Myocyte (in vitro differentiated cells): ENCODE measurements around the gene MRPL49. TPM values are rescaled to one million over a fixed set of nuclear protein-coding genes. Genes with fewer than 3 reads are reported as not detected.
"Not testable (repeated sequence)": the region's sequence is repeated elsewhere in the genome, so short reads cannot be mapped to it uniquely, and the experiment has no call there.

Source experiments
- DNase-seq: peaks from one replicate; pipeline ENCODE4 v3.0.0-alpha.2; 2012; ENCODE audit warnings: low read depth
- microRNA-seq: library from miRNA; unstranded; fragments of <30 nt; microRNA quantifications from one replicate; pipeline ENCODE4, GENCODE V29; 2016
- total RNA-seq: library from RNA; depleted of rRNA; stranded (reverse); fragments of >200 nt; gene quantifications from 2 replicates; pipeline ENCODE4 v1.2.3, GENCODE V29; 2014

The MRPL49 gene
- total RNA-seq, 1 donor from 2014 or later: 37.6 TPM

- DNase-seq: no peak
Observed at GRCh38 chr11:65163684-65164083, 41.6 kb downstream of the MRPL49 start.

- no peak for DNase-seq
Observed at GRCh38 chr11:65165410-65166317, 43.5 kb downstream of the MRPL49 start.

GRCh38 chr11:65166893-65167292 lies 44.8 kb downstream of the MRPL49 start:
- DNase-seq: no peak

GRCh38 chr11:65167656-65168055 lies 45.5 kb downstream of the MRPL49 start:
- DNase-seq: no peak

GRCh38 chr11:65169164-65169641 lies 47.1 kb downstream of the MRPL49 start:
- peak; percentile 45 for DNase-seq

GRCh38 chr11:65170058-65170534 lies 48.0 kb downstream of the MRPL49 start, which contains the start of gene SPDYC:
Gene SPDYC (plus strand): TSS chr11:65170233. CDS start chr11:65171358, 1,125 bp downstream.
- DNase-seq: no peak

GRCh38 chr11:65172600-65172999 lies 50.5 kb downstream of the MRPL49 start:
- DNase-seq: no peak

GRCh38 chr11:65174571-65175010 lies 52.5 kb downstream of the MRPL49 start:
- DNase-seq: not testable (repeated sequence)

Small RNA genes within 50 kb of the gene (microRNA-seq; reads per million reads assigned to microRNA genes)
- gene MIR6751: not detected

Other genes starting within 250 kb of the MRPL49 start
- 58.0 and 60.4 TPM in 2 replicates for gene EHD1, start 243.7 kb upstream of the MRPL49 start, total RNA-seq
- 14.1 and 20.4 TPM in 2 replicates for gene ATG2A, start 205.1 kb upstream of the MRPL49 start, total RNA-seq
- 32.1 and 39.0 TPM in 2 replicates for gene PPP2R5B, start 197.6 kb upstream of the MRPL49 start, total RNA-seq
- not detected in 2 replicates for gene GPHA2, start 186.4 kb upstream of the MRPL49 start, total RNA-seq
- gene MAJIN, start 150.2 kb upstream of the MRPL49 start, total RNA-seq: not detected in 2 replicates
- 0.21 and 1.2 TPM in 2 replicates for gene BATF2, start 125.3 kb upstream of the MRPL49 start, total RNA-seq
- 134 TPM in 2 replicates for gene ARL2, start 108.2 kb upstream of the MRPL49 start, total RNA-seq
- gene SNX15, start 94.9 kb upstream of the MRPL49 start, total RNA-seq: 12.5 and 21.3 TPM in 2 replicates
- gene SAC3D1, start 81.1 kb upstream of the MRPL49 start, total RNA-seq: 20.4 and 32.5 TPM in 2 replicates
- not detected in 2 replicates for gene NAALADL1, start 63.8 kb upstream of the MRPL49 start, total RNA-seq
- gene CDCA5, start 38.3 kb upstream of the MRPL49 start, total RNA-seq: 0.75 and 1.8 TPM in 2 replicates
- 39.8 and 48.1 TPM in 2 replicates for gene ZFPL1, start 38.1 kb upstream of the MRPL49 start, total RNA-seq
- gene VPS51, start 26.1 kb upstream of the MRPL49 start, total RNA-seq: 158 and 214 TPM in 2 replicates
- 17.3 and 30.3 TPM in 2 replicates for gene TM7SF2, start 10.4 kb upstream of the MRPL49 start, total RNA-seq
- 13.4 and 18.3 TPM in 2 replicates for gene ZNHIT2, start 4.6 kb upstream of the MRPL49 start, total RNA-seq
- gene FAU, start 187 bp upstream of the MRPL49 start, total RNA-seq: 163 and 184 TPM in 2 replicates
- 25.1 and 29.2 TPM in 2 replicates for gene SYVN1, start 12.2 kb downstream of the MRPL49 start, total RNA-seq
- gene SPDYC, start 47.9 kb downstream of the MRPL49 start, total RNA-seq: not detected in 2 replicates
- gene CAPN1, start 59.6 kb downstream of the MRPL49 start, total RNA-seq: 130 and 149 TPM in 2 replicates
- gene POLA2, start 139.6 kb downstream of the MRPL49 start, total RNA-seq: 3.2 and 4.5 TPM in 2 replicates
- 45.1 and 47.2 TPM in 2 replicates for gene CDC42EP2, start 192.5 kb downstream of the MRPL49 start, total RNA-seq
- gene DPF2, start 211.5 kb downstream of the MRPL49 start, total RNA-seq: 35.0 and 37.1 TPM in 2 replicates
- 0.72 and 0.73 TPM in 2 replicates for gene TIGD3, start 232.4 kb downstream of the MRPL49 start, total RNA-seq